Measurements from ENCODE around the gene PLTP. TPM values are rescaled to one million over a fixed set of nuclear protein-coding genes. Genes with fewer than 3 reads are reported as not detected.
"Not testable (repeated sequence)": the region's sequence is repeated elsewhere in the genome, so short reads cannot be mapped to it uniquely, and the experiment has no call there.

The PLTP gene
- total RNA-seq, 2 donors from 2014 or later = 6.6 to 12.1 TPM

- no peaks in the 10 kb centered on the region for H3K27me3 Mint-ChIP-seq
- H3K9me3 Mint-ChIP-seq = no peaks in the 10 kb centered on the region
- peaks cover 15% of the 10 kb centered on the region for H3K4me1 Mint-ChIP-seq
- H3K4me3 Mint-ChIP-seq = peak within 1 kb of the TSS; percentile 99
- ATAC-seq (replicated peaks) = peak; percentile 81
- peak within 1 kb of the TSS; percentile 99 for H3K27ac Mint-ChIP-seq
- peaks cover 48% of the 10 kb centered on the region for H3K36me3 Mint-ChIP-seq (ENCODE audit: low read depth)
Measured at GRCh38 chr20:45934586-45935415, 22.8 kb upstream of the PLTP start, which contains the start of gene PCIF1. Gene PCIF1, plus strand, starts transcription at chr20:45934683. Its CDS starts 4,317 bp downstream, at chr20:45939000.

GRCh38 chr20:45934046-45934585 lies 22.2 kb upstream of the PLTP start:
- ATAC-seq (replicated peaks) = peak; percentile 21
- no peaks in the 10 kb centered on the region for H3K9me3 Mint-ChIP-seq
- peak overlapping the region; percentile 99 for H3K27ac Mint-ChIP-seq
- peaks cover 41% of the 10 kb centered on the region for H3K36me3 Mint-ChIP-seq (ENCODE audit: low read depth)
- peak overlapping the region; percentile 99 for H3K4me3 Mint-ChIP-seq
- no peaks in the 10 kb centered on the region for H3K27me3 Mint-ChIP-seq
- peaks cover 15% of the 10 kb centered on the region for H3K4me1 Mint-ChIP-seq

GRCh38 chr20:45933266-45934045 lies 21.5 kb upstream of the PLTP start:
- ATAC-seq (replicated peaks) = peak; percentile 27
- H3K9me3 Mint-ChIP-seq = no peaks in the 10 kb centered on the region
- no peaks in the 10 kb centered on the region for H3K27me3 Mint-ChIP-seq
- peaks cover 34% of the 10 kb centered on the region for H3K36me3 Mint-ChIP-seq (ENCODE audit: low read depth)
- H3K27ac Mint-ChIP-seq = peak overlapping the region; percentile 99
- peaks cover 14% of the 10 kb centered on the region for H3K4me1 Mint-ChIP-seq
- H3K4me3 Mint-ChIP-seq = peak overlapping the region; percentile 99

DNA sequence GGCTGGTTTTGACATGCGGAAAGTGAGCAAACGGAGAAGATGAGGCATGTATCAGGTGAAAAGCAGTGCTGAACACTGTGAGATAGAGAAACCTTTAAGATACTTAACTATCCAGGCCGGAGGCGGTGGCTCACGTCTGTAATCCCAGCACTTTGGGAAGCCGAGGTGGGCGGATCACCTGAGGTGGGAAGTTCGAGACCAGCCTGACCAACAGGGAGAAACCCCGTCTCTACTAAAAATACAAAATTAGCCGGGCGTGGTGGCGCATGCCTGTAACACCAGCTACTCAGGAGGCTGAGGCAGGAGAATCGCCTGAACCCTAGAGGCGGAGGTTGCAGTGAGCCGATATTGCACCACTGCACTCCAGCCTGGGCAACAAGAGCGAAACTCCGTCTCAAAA lies 19.7 kb upstream of the PLTP start:
- H3K36me3 Mint-ChIP-seq (ENCODE audit: low read depth) = peaks cover 17% of the 10 kb centered on the region
- not testable (repeated sequence) for H3K27ac Mint-ChIP-seq; H3K9me3 Mint-ChIP-seq; H3K4me3 Mint-ChIP-seq; ATAC-seq (replicated peaks); H3K4me1 Mint-ChIP-seq; H3K27me3 Mint-ChIP-seq

- no peaks in the 10 kb centered on the region for H3K9me3 Mint-ChIP-seq
- ATAC-seq (replicated peaks) = no peak
- no peaks in the 10 kb centered on the region for H3K4me1 Mint-ChIP-seq
- no peak overlapping the region for H3K27ac Mint-ChIP-seq
- H3K36me3 Mint-ChIP-seq (ENCODE audit: low read depth) = no peaks in the 10 kb centered on the region
- no peaks in the 10 kb centered on the region for H3K27me3 Mint-ChIP-seq
- H3K4me3 Mint-ChIP-seq = no peak overlapping the region
Measured at GRCh38 chr20:45927071-45927878, 15.3 kb upstream of the PLTP start.

DNA sequence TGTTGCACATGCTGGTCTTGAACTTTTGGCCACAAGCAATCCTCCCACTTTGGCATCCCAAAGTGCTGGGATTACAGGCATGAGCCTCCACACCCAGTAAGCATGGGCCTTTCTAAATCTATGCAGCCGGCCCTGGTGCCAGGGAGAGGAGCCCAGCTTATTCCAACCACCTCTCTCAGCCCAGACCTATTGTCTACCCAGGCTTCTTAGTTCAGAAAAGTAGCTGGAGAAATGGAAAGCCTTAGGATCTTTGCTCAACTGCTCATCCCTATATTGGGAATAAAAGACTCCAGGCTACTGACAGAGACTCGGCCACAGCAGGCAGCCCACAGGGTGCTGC lies 14.7 kb upstream of the PLTP start:
- no peaks in the 10 kb centered on the region for H3K9me3 Mint-ChIP-seq
- no peak for ATAC-seq (replicated peaks)
- no peak overlapping the region for H3K4me3 Mint-ChIP-seq
- H3K36me3 Mint-ChIP-seq (ENCODE audit: low read depth) = no peaks in the 10 kb centered on the region
- no peaks in the 10 kb centered on the region for H3K4me1 Mint-ChIP-seq
- no peaks in the 10 kb centered on the region for H3K27me3 Mint-ChIP-seq
- no peak overlapping the region for H3K27ac Mint-ChIP-seq

DNA sequence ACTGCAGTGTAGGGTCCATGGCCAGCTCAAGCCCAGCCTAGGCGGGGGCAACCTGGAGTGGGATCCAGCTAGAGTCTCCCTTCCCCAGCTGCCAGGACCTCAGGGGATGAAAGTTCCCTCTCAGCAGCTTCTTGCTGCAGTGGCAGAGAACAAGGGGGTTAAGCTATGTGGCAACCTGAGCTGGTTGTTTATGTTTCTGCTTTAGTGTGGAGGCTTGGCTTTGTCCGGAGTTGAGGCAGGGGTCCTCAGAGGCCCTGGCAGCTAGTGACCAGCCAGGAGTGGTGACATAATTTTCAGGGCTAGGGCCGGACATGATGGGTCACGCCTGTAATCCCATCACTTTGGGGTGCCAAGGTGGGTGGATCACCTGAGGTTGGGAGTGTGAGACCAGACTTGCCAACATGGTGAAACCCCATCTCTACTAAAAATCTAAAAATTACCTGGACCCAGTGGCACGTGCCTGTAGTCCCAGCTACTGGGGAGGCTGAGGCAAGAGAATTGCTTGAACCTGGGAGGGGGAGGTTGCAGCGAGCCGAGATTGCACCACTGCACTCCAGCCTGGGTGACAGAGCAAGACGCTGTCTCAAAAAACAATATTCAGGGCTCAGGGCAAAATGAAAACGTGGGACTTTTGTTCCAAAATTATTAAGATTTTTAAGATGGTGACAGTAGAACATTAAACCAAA lies 14.0 kb upstream of the PLTP start:
- Mint-ChIP-seq H3K27me3 (no peaks in the 10 kb centered on the region), H3K9me3 (no peaks in the 10 kb centered on the region), H3K36me3 (ENCODE audit: low read depth) (no peaks in the 10 kb centered on the region), H3K27ac (no peak overlapping the region), H3K4me1 (no peaks in the 10 kb centered on the region), H3K4me3 (no peak overlapping the region)
- ATAC-seq (replicated peaks) = no peak

- H3K4me1 Mint-ChIP-seq = no peaks in the 10 kb centered on the region
- H3K27me3 Mint-ChIP-seq = no peaks in the 10 kb centered on the region
- no peaks in the 10 kb centered on the region for H3K9me3 Mint-ChIP-seq
- ATAC-seq (replicated peaks) = no peak
- H3K36me3 Mint-ChIP-seq (ENCODE audit: low read depth) = no peaks in the 10 kb centered on the region
- peak overlapping the region; percentile 58 for H3K27ac Mint-ChIP-seq
- no peak overlapping the region for H3K4me3 Mint-ChIP-seq
Measured at GRCh38 chr20:45924391-45925261, 12.7 kb upstream of the PLTP start.

DNA sequence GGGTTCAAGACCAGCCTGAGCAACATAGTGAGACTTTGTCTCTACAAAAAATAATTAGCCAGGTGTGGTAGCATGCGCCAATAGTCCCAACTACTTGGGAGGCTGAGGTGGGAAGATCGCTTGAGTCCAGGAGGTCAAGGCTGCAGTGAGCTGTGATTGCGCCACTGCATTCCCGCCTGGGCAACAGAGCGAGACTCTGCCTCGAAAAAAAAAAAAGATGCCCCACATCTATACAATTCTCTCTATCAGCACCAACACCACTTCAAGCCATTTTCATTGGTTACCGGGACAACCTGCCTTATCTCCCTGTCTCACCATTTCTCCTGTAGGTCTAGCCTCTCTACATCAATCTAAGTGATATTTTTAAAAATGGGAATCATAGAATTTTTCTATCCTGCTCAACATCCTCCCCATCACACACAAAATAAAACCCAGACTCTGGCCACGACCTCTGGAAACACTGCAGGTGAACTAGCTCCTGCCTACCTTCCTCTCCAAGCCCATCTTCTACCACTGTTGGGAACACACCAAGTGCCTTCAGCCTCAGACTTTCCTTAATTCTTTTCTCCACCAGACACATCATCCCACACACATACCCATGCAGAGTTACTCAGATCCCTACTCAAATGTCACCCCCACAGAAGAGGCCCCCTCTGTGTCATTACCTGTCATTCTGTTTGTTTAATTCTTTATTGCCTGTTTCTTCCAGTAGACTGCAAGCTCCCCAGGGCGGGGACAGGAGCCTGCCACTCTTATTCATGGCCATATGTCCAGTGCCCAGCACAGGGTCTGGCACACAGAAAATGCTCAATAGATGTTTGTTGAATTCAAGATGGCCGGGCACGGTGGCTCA lies 9.6 kb upstream of the PLTP start:
- peaks cover 3% of the 10 kb centered on the region for H3K27me3 Mint-ChIP-seq
- H3K4me3 Mint-ChIP-seq = no peak overlapping the region
- ATAC-seq (replicated peaks) = peak; percentile 47
- no peaks in the 10 kb centered on the region for H3K4me1 Mint-ChIP-seq
- no peaks in the 10 kb centered on the region for H3K36me3 Mint-ChIP-seq (ENCODE audit: low read depth)
- no peak overlapping the region for H3K27ac Mint-ChIP-seq
- H3K9me3 Mint-ChIP-seq = no peaks in the 10 kb centered on the region

DNA sequence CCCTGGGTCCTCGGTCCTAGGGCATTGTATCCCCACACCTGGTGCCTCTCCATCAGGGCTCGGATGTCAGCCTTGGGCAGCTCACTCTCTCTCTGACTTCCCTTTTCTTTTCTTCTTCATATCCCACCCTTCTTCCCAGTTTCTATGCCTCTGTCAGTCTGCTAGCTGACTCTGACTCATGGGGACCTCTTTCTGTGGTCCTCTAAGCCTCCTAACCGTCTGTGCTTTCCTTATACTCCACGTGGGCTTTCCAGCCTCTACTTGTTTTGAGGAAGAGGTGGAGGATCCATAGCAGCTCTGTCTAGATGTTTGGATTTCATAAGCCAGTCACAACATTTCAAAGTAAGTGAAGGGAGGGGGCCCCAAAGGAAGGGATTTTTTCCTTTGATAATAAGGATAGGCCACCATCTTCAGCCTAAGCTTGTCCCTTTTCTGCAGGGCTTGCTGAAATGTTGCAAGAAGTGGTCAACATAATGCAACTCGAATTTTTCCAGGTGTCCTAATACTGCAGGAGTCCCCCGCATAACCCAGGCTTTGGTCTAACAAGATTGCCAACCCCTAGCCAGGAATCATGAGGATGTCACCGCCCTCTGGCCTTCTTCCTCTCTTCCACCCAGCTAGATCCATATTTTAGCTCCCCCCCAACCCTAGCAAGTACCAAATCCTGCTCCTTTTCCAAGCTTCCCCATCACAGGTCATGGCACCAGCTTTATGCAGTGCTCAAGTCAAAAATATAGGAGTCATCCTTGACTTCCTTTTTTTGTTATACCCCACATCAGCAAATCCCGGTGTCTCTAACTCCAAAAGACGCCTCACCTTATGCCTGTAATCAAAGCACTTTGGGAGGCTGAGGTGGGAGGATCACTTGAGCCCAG lies 8.7 kb upstream of the PLTP start:
- ATAC-seq (replicated peaks) = no peak
- H3K9me3 Mint-ChIP-seq = no peaks in the 10 kb centered on the region
- no peaks in the 10 kb centered on the region for H3K36me3 Mint-ChIP-seq (ENCODE audit: low read depth)
- no peaks in the 10 kb centered on the region for H3K4me1 Mint-ChIP-seq
- H3K4me3 Mint-ChIP-seq = no peak overlapping the region
- no peak overlapping the region for H3K27ac Mint-ChIP-seq
- H3K27me3 Mint-ChIP-seq = peaks cover 6% of the 10 kb centered on the region

DNA sequence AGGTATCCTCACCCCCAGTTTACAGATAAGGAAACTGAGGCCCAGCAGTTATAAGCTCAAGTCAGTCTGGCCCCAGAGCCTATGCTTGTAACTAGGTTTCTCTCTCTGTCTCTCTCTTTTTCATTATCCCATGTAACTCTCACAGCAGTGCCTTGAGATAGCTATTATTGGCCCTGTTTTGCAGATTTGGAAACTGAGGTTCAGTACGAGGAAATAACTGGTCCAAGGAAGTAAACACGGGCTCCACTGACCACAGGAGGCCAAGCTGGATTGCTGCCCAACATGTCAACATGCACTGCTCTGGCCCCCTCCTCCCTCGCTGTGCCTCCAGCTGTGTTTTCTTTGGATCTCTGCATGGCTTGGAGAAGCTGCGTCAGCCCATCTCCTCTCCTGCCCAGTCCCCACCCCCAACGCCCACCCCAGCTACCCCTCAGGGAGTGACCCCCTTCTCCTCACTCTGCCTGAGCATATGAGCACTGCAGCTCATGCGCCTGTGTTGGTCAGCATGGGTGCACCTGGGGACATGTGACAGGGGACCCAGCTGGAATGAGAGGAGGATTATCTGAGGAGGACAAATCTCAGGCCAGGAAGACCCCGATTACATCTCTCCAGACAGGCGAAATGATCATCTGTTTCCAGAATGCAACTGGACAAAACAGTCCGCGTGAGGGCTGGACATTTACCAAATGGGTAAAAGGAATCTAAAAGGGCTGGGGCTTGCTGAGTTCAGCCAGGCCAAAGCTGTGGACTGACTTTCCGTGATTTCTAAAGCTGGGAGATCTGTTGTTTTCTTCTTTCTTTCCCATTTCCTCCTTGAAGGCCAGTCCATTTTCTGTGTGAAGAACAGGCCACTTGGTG lies 7.8 kb upstream of the PLTP start:
- ATAC-seq (replicated peaks) = no peak
- H3K27me3 Mint-ChIP-seq = peaks cover 6% of the 10 kb centered on the region

More for the DNA sequence above, 7.8 kb upstream of the PLTP start:
- Mint-ChIP-seq H3K36me3 (ENCODE audit: low read depth) (no peaks in the 10 kb centered on the region), H3K4me3 (no peak overlapping the region), H3K4me1 (no peaks in the 10 kb centered on the region), H3K27ac (no peak overlapping the region), H3K9me3 (no peaks in the 10 kb centered on the region)
